GM18907 (cell line): Measurements from ENCODE around the gene TMEM51.
"Not testable (repeated sequence)": the region's sequence is repeated elsewhere in the genome, so short reads cannot be mapped to it uniquely, and the experiment has no call there.

ENCODE experiments used
- ATAC-seq: cut with Tn5 transposase; IDR thresholded peaks from one replicate; pipeline ENCODE4 v1.9.1; 2021; ENCODE audit warnings: mild to moderate bottlenecking, moderate library complexity; ENCODE audit not compliant: unreplicated experiment

Gene TMEM51

DNA sequence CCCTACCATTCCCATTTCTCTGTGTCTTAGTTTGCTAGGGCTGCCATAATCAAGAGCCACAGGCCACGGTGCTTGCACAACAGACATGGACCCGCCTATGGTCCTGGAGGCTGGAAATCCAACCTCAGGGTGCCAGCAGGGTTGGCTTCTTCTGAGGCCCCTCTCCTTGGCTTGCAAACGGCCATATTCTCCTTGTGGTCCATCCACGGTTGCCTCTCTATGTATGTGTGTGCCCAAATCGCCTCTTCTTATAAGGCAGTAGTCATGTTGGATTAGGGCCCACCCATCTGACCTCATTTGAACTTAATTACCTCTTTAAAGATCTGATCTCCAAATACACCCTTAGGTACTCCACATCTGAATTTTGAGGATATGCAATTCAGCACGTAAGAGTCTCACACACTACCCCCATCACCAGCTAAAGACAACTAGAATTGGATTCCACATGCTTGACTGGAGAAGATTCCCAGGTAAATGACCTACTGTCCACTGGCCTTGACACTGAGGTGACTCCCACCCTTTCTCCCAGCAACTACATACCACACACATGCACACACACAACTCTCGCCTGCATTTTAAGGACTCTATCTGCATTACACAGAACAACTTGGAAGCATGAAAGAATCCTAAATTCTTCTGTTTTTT is 28.3 kb upstream of the TMEM51 start:
- ATAC-seq, result no peak

GRCh38 chr1:15128077-15128476 is 25.5 kb upstream of the TMEM51 start:
- ATAC-seq, result no peak

GRCh38 chr1:15128520-15129313 is 24.8 kb upstream of the TMEM51 start:
- ATAC-seq, result peak; percentile 66

DNA sequence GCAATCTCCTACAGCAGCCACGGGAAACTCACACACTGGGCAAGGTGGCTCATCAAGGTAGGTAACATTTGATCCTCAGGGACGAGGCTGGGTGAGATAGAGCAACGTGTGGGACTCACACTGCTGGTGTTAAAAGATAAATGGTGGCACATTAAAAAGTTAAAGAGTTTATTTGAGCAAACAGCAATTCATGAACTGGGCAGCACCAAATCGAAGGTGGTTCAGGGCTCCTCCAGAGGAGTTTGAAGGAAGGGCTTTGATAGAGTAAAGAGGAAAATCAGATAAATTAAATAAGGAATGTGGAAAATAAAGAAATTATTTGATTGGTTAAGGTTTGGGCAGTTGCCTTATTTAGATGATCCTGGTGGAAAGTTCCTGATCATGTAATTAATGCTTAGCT is 23.6 kb upstream of the TMEM51 start:
- no peak for ATAC-seq

GRCh38 chr1:15130607-15131006 is 22.9 kb upstream of the TMEM51 start:
- ATAC-seq, result no peak

GRCh38 chr1:15132965-15133364 is 20.6 kb upstream of the TMEM51 start:
- ATAC-seq, result no peak

DNA sequence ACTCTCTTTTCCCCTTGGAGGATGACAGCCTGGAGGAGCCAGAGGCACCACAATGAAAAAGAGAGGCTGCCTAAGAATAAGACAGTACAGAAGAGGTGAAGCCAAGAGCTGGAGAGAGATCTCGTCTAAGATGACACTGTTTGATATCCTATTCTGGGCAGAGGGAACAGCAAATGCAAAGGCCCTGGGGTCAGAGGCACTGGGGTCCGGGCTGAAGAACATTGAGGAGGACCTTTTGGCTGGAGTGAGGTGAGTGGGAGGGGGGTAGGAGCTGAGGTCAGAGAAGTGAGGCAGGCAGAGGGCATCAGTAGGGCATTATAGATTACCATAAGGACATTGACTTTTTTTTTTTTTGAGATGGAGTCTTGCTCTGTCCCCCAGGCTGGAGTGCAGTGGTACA is 19.3 kb upstream of the TMEM51 start:
- no peak for ATAC-seq

DNA sequence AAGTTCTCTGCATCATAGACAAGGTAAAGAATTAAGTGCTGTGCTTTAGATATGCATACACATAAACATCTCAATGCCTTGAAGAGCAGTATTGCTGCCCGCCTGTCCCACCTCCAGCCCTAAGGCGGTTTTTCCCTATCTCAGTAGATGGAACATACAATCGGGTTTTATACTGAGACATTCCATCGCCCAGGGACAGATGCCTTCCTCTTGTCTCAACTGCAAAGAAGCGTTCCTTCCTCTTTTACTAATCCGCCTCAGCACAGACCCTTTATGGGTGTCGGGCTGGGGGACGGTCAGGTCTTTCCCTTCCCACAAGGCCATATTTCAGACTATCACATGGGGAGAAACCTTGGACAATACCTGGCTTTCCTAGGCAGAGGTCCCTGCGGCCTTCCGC is 17.9 kb upstream of the TMEM51 start:
- not testable (repeated sequence) for ATAC-seq

GRCh38 chr1:15137809-15138208 is 15.7 kb upstream of the TMEM51 start:
- ATAC-seq, result no peak

- no peak for ATAC-seq
Measured at GRCh38 chr1:15139654-15140350, 13.7 kb upstream of the TMEM51 start.

DNA sequence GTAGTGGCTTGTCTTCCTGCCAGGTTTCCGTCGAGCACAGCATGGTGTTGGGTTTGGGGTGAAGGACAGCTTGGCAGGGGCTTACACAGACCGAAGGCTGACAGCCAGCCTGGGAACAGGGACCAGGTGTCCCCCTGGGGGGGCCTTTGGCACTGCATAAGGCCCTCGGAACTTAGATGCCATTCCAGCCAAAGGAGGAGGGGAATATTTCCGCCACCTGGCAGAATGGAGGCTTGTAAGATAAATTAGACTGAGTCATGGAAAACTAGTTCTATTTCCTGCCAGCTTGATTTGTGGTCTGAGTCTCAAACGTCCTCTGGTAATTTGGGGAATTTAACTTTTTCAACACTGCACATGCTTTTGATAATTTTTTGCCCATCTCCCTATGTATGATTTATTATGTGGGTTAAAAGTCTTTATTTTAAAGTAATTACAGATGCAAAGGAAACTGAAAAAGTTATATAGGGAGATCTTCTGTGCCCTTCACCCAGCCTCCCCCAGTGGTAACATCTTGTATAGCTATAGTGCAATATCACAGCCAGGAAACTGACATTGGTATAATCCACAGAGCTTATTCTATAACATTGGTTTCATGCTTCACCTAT is 11.5 kb upstream of the TMEM51 start:
- ATAC-seq, result no peak

GRCh38 chr1:15145327-15145726 is 8.2 kb upstream of the TMEM51 start:
- ATAC-seq, result no peak

DNA sequence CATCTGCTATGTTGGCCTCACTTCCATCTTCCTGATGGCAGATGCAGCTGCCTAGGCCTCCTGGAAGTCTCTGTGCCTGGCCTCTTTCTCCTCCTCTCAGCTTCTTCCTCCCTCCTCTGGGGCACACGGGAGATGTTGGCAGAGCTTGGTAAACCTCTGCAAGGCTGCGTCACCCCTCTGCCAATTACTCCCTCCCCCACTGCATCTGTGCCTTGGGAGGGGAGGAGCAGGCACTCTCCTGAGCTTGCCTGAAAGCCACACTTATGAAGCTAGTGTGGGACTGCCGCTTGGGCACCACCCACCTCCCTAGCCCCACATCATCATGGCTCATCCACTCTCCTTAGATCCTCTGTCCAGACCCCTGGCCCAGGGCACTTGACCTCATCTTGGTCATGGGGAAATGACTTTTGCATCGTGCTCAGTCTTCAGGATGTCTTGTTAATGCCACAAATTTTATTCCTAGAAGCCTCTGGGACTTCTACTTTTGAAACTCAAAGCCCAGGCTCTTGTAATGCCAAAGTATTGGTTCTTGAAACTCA is 7.3 kb upstream of the TMEM51 start:
- no peak for ATAC-seq

GRCh38 chr1:15146971-15147376 is 6.6 kb upstream of the TMEM51 start:
- no peak for ATAC-seq

DNA sequence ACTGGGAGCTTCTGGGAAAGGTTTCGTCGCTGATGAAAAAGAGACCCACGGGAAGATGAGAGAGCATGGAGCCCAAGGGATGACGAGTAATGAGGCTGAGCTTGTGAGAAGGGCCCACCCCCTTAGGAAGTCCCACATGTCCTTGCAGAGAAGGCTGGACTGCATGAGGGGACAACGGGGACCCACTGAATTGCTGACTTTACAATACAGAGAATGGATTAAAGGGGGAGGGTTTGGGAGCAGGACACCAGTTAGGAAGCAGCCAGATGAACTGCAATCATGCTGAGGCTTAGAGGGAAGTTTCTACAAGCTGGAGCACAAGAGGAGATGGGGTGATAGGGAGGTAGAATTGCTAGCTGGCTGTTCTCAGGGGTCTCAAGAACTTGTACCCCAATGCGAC is 5.5 kb upstream of the TMEM51 start:
- no peak for ATAC-seq

GRCh38 chr1:15148475-15148874 is 5.1 kb upstream of the TMEM51 start:
- no peak for ATAC-seq

- ATAC-seq, result no peak
Measured at GRCh38 chr1:15148941-15149340, 4.6 kb upstream of the TMEM51 start.

DNA sequence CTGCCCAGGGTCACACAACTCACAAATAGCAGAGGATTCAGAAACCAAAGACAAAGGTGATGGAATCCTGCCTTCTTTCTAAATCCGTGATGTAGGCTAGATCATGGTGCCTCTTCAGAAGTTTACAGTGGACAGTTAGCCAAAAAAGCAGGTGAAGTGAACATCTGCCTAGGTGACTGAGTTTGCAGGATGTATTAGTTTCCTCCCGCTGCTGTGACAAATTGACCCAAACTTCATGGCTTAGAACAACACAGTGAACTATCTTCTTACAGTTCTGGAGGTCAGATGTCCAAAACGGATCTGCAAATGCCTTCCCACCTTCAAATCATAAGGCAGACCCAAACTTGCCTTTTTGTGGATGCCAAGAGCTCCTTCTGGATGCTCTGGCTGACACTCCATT is 3.2 kb upstream of the TMEM51 start:
- no peak for ATAC-seq

DNA sequence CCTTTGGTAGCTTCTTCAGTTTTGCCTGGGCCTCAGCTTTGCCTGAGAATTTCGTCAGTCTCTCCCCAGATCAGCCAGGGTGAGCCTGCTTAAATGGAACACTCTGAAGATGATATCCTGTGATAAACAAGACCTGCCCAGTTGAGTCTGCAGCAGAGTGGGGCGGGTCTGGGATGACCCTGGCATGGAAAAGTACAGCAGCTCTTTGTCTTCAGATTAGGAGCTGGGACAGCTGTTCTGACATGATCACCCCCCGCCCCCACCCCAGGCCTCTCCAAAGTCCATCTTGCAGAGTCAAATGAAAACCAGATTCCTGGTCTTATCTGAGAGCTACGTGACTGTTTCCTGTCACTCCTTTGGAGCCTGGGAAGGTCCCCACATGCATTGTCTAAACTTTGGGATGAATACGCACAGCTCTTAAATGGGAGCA is 2.2 kb upstream of the TMEM51 start:
- no peak for ATAC-seq

DNA sequence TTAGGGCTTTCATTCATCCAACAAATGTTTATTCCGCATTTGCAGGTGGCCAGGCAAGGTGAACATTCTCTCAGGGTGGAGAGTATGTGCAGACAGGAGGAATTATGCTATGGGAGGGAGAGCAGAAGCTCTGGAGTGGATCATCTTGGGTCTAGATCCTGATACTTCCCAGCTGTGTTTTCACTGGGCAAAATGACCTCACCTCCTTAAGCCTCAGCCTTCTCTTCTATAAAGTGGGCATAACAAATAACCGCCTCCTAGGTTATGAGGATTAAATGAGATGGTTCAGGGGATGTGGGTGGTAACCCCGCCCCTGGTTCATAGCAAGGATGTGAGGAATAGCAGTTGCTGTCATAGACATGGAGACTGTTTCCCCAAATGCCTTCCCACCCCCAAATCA is 1.7 kb upstream of the TMEM51 start:
- ATAC-seq, result no peak
